ENCODE data around the gene PPP2R5C. TPM values are rescaled to one million over a fixed set of nuclear protein-coding genes. Genes with fewer than 3 reads are reported as not detected.

The PPP2R5C gene
- total and polyA plus RNA-seq, 9 of the 15 experiments (the other 6 are each of a cell fraction or from before 2014, with no cell fraction given) = 284 to 617 (median 395) TPM

DNA sequence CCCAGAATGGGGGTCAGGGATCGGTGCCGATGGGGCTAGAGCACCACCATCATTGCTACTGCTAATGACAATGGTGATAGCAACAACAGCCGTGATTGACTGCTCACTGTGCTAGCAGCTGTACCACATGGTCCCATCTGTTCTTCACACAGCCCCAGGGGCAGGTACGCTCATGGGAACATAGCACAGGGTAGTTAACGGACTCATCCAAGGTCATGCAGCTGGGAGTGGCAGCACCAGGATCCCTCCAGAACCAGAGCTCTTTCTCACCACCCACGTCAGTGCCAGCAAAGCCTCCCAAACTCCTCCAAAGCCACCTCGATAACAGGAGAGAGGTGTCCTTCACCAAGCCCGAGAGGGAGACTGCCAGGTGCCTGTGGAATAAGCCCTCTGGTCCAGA, 191.6 kb downstream of the PPP2R5C start:
- no peak for ATAC-seq
- no TSS peak for BruUV-seq (replicated peaks)
- Histone ChIP-seq H3K27ac (ENCODE audit: extremely low read depth, low read depth, low read length) (no peak overlapping the region), H3K36me3 (ENCODE audit: control insufficient read depth, insufficient read depth, low read length) (no peaks in the 10 kb centered on the region), H2AFZ (ENCODE audit: low read depth, low read length) (no peak overlapping the region), H3K27me3 (ENCODE audit: control insufficient read depth in 2 of 2, insufficient read depth in 2 of 2, low read length in 2 of 2) (no peaks in the 10 kb centered on the region), H3K9me3 (replicated peaks; ENCODE audit: control insufficient read depth, insufficient read depth, low read depth, low read length) (no peaks in the 10 kb centered on the region), H3K4me3 (no peak overlapping the region), H3K9ac (ENCODE audit: insufficient read depth in 1 of 2, low read depth in 2 of 2, low read length in 2 of 2) (no peak overlapping the region; a peak in 1 of 4 replicates), H3K4me1 (replicated peaks in 1 of 2; ENCODE audit: control insufficient read depth in 2 of 2, insufficient read depth in 2 of 2, low read length in 2 of 2) (peaks cover 11 to 28% of the 10 kb centered on the region in 2 experiments; a peak in 4 of 5 replicates), H4K20me1 (replicated peaks; ENCODE audit: control insufficient read depth, insufficient read depth, low read length) (no peaks in the 10 kb centered on the region), H3K4me2 (ENCODE audit: insufficient read depth, low read length) (no peak overlapping the region), H3K79me2 (ENCODE audit: control insufficient read depth, insufficient read depth, low read length) (peaks cover 14% of the 10 kb centered on the region), H3K9me1 (ENCODE audit: control insufficient read depth, insufficient read depth, low read length) (no peaks in the 10 kb centered on the region)
- intact Hi-C loops (cut with micrococcal nuclease) = no loop called here
- TF ChIP-seq MEIS2 (IDR thresholded peaks at IDR 0.05; ENCODE audit: partially characterized antibody) = peak; percentile 5
- no peak for TF ChIP-seq EZH2 (IDR thresholded peaks at IDR 0.05; ENCODE audit: borderline replicate concordance, low read depth, low read length)
- no peak for TF ChIP-seq NFXL1 (CRISPR knock-in tag; IDR thresholded peaks at IDR 0.05)
- DNase-seq (ENCODE audit: extremely low read depth in 1 of 4, low spot score in 3 of 4) = no peak
- in situ Hi-C loops (cut with MboI) = no loop called here
- CTCF ChIA-PET (ENCODE audit: low intra/inter-chr PET ratio) = no interaction called here
- POLR2A ChIA-PET = interaction anchor here (1.0 kb wide), 1 partner anchor 182 kb away, joined by 3 read pairs; no protein-coding TSS in a partner anchor
- WGBS (ENCODE audit: insufficient coverage, low coverage, missing lambda C conversion rate) = 43% methylated on average over 8 of the region's 8 CpGs
- peak; percentile 19 for FAIRE-seq

DNA sequence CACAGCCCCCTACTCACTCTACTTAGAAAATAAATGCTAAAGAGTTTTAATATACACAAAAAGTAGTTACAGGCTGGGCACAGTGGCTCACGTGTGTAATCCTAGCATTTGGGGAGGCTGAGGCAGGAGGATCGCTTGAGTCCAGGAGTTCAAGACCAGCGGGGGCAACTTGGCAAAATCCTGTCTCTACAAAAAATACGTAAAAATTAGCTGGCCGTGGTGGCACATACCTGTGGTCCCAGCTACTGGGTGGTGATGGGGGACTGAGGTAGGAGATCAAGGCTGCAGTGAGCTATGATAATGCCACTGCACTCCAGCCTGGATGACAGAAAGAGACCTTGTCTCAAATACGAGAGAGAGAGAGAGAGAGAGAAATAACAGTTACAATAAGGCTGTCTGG, 193.0 kb downstream of the PPP2R5C start:
- no peaks in the 10 kb centered on the region for H3K9me1 ChIP-seq (ENCODE audit: control insufficient read depth, insufficient read depth, low read length)
- no peaks in the 10 kb centered on the region for H3K9me3 ChIP-seq (replicated peaks; ENCODE audit: control insufficient read depth, insufficient read depth, low read depth, low read length)
- no peaks in the 10 kb centered on the region for H4K20me1 ChIP-seq (replicated peaks; ENCODE audit: control insufficient read depth, insufficient read depth, low read length)
- in situ Hi-C loops (cut with MboI) = no loop called here
- H3K4me2 ChIP-seq (ENCODE audit: insufficient read depth, low read length) = no peak overlapping the region
- WGBS (ENCODE audit: insufficient coverage, low coverage, missing lambda C conversion rate) = 36% methylated on average over 2 of the region's 6 CpGs
- ChIA-PET POLR2A (interaction anchor here (0.8 to 1.3 kb wide), 2 partner anchors 9 to 26 kb away, joined by 3 read pairs; no protein-coding TSS in a partner anchor), CTCF (ENCODE audit: low intra/inter-chr PET ratio) (no interaction called here)
- BruUV-seq (replicated peaks) = no TSS peak
- FAIRE-seq (no peak), ATAC-seq (no peak), DNase-seq (ENCODE audit: extremely low read depth in 1 of 4, low spot score in 3 of 4) (no peak)
- no peak overlapping the region for H3K27ac ChIP-seq (ENCODE audit: extremely low read depth, low read depth, low read length)
- H3K4me1 ChIP-seq (replicated peaks in 1 of 2; ENCODE audit: control insufficient read depth in 2 of 2, insufficient read depth in 2 of 2, low read length in 2 of 2) = peaks cover 8 to 18% of the 10 kb centered on the region in 2 experiments; a peak in 4 of 5 replicates
- no peak overlapping the region for H3K4me3 ChIP-seq
- no peak overlapping the region for H3K9ac ChIP-seq (ENCODE audit: insufficient read depth in 1 of 2, low read depth in 2 of 2, low read length in 2 of 2)
- H2AFZ ChIP-seq (ENCODE audit: low read depth, low read length) = no peak overlapping the region
- intact Hi-C loops (cut with micrococcal nuclease) = no loop called here
- H3K36me3 ChIP-seq (ENCODE audit: control insufficient read depth, insufficient read depth, low read length) = no peaks in the 10 kb centered on the region
- H3K27me3 ChIP-seq (ENCODE audit: control insufficient read depth in 2 of 2, insufficient read depth in 2 of 2, low read length in 2 of 2) = no peaks in the 10 kb centered on the region
- peaks cover under 1% of the 10 kb centered on the region; the same call in 2 of the 3 replicates for H3K79me2 ChIP-seq (ENCODE audit: control insufficient read depth, insufficient read depth, low read length)
- TF ChIP-seq, protein P1, sequence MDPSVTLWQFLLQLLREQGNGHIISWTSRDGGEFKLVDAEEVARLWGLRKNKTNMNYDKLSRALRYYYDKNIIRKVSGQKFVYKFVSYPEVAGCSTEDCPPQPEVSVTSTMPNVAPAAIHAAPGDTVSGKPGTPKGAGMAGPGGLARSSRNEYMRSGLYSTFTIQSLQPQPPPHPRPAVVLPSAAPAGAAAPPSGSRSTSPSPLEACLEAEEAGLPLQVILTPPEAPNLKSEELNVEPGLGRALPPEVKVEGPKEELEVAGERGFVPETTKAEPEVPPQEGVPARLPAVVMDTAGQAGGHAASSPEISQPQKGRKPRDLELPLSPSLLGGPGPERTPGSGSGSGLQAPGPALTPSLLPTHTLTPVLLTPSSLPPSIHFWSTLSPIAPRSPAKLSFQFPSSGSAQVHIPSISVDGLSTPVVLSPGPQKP (CRISPR knock-in tag; IDR thresholded peaks at IDR 0.05) = no peak
- TF ChIP-seq, protein P2, sequence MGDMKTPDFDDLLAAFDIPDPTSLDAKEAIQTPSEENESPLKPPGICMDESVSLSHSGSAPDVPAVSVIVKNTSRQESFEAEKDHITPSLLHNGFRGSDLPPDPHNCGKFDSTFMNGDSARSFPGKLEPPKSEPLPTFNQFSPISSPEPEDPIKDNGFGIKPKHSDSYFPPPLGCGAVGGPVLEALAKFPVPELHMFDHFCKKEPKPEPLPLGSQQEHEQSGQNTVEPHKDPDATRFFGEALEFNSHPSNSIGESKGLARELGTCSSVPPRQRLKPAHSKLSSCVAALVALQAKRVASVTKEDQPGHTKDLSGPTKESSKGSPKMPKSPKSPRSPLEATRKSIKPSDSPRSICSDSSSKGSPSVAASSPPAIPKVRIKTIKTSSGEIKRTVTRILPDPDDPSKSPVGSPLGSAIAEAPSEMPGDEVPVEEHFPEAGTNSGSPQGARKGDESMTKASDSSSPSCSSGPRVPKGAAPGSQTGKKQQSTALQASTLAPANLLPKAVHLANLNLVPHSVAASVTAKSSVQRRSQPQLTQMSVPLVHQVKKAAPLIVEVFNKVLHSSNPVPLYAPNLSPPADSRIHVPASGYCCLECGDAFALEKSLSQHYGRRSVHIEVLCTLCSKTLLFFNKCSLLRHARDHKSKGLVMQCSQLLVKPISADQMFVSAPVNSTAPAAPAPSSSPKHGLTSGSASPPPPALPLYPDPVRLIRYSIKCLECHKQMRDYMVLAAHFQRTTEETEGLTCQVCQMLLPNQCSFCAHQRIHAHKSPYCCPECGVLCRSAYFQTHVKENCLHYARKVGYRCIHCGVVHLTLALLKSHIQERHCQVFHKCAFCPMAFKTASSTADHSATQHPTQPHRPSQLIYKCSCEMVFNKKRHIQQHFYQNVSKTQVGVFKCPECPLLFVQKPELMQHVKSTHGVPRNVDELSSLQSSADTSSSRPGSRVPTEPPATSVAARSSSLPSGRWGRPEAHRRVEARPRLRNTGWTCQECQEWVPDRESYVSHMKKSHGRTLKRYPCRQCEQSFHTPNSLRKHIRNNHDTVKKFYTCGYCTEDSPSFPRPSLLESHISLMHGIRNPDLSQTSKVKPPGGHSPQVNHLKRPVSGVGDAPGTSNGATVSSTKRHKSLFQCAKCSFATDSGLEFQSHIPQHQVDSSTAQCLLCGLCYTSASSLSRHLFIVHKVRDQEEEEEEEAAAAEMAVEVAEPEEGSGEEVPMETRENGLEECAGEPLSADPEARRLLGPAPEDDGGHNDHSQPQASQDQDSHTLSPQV (IDR thresholded peaks at IDR 0.05) = no peak
- TF ChIP-seq ZNF764 (CRISPR knock-in tag; IDR thresholded peaks at IDR 0.05; ENCODE audit: low read depth) (no peak), TEAD1 (CRISPR knock-in tag; IDR thresholded peaks at IDR 0.05) (no peak), MAZ (CRISPR knock-in tag; conservative IDR thresholded peaks at IDR 0.05 in 1 of 2, IDR thresholded peaks at IDR 0.05 in 1 of 2) (no peak), ETV6 (IDR thresholded peaks at IDR 0.05; ENCODE audit: borderline replicate concordance in 1 of 2, low read depth in 2 of 2, low read length in 1 of 2) (no peak), ETV6 (CRISPR knock-in tag; IDR thresholded peaks at IDR 0.05; ENCODE audit: borderline replicate concordance) (no peak), ZNF121 (CRISPR knock-in tag; conservative IDR thresholded peaks at IDR 0.05) (no peak)
